Activated T-helper 9 cell treated with anti-CD3 and anti-CD28 coated beads, Interleukin-2, amount 50 U/mL, for 16 hours (primary cell): Measurements from ENCODE around the gene SSTR1.

Experiments used
- DNase-seq: peaks from one replicate; pipeline ENCODE4 v3.0.0-alpha.2; 2020; ENCODE audit warnings: low read depth

The SSTR1 gene

GRCh38 chr14:38243696-38244240 is 36.1 kb downstream of the SSTR1 start:
- no peak for DNase-seq

GRCh38 chr14:38248321-38249028 is 40.8 kb downstream of the SSTR1 start:
- no peak for DNase-seq

GRCh38 chr14:38250331-38250730 is 42.6 kb downstream of the SSTR1 start:
- DNase-seq = no peak

- DNase-seq = no peak
Measured at GRCh38 chr14:38252066-38252710, 44.5 kb downstream of the SSTR1 start.

- DNase-seq = no peak
Measured at GRCh38 chr14:38253676-38254075, 46.0 kb downstream of the SSTR1 start.

- no peak for DNase-seq
Measured at GRCh38 chr14:38254571-38255407, 47.1 kb downstream of the SSTR1 start.

- no peak for DNase-seq
Measured at GRCh38 chr14:38255408-38255672, 47.6 kb downstream of the SSTR1 start.

- no peak for DNase-seq
Measured at GRCh38 chr14:38255673-38256532, 48.2 kb downstream of the SSTR1 start, which contains the start of gene CLEC14A. CLEC14A (minus strand) TSS chr14:38256093; CDS start chr14:38256022, 71 bp downstream.

- DNase-seq = no peak
Measured at GRCh38 chr14:38256533-38256840, 48.8 kb downstream of the SSTR1 start.

GRCh38 chr14:38257507-38257906 is 49.8 kb downstream of the SSTR1 start:
- no peak for DNase-seq

GRCh38 chr14:38261620-38262019 is 53.9 kb downstream of the SSTR1 start:
- DNase-seq = no peak
